HUES64 (cell line): Measurements from ENCODE around the gene PRSS33.

Experiments
- H3K27ac ChIP-seq: 2 replicates; pipeline ENCODE4 v1.7.0; 2013; ENCODE audit warnings: low read depth, low read length, inconsistent platforms
- H3K27me3 ChIP-seq: 2 replicates; pipeline ENCODE4 v1.6.1; 2013; ENCODE audit warnings: mild to moderate bottlenecking, low read length; ENCODE audit not compliant: insufficient read depth
- H3K36me3 ChIP-seq: 2 replicates; pipeline ENCODE4 v1.6.1; 2013; ENCODE audit warnings: mild to moderate bottlenecking, low read length; ENCODE audit not compliant: insufficient read depth
- H3K4me1 ChIP-seq: 2 replicates; pipeline ENCODE4 v1.6.1; 2013; ENCODE audit warnings: mild to moderate bottlenecking, low read length, moderate library complexity; ENCODE audit not compliant: insufficient read depth
- H3K4me3 ChIP-seq: 2 replicates; pipeline ENCODE4 v1.5.1; 2013; ENCODE audit warnings: mild to moderate bottlenecking, low read length, moderate library complexity
- H3K9ac ChIP-seq: 2 replicates; pipeline ENCODE4 v1.6.1; 2013; ENCODE audit warnings: mild to moderate bottlenecking, low read depth, low read length
- H3K9me3 ChIP-seq: 2 replicates; pipeline ENCODE4 v1.6.1; 2013; ENCODE audit warnings: low read depth, low read length; ENCODE audit not compliant: insufficient read depth
- WGBS: fragments of 150-250, 120-280 bp; methylation state at CpG from one replicate; pipeline ENCODE4 v1.1.7; 2013; ENCODE audit warnings: missing lambda C conversion rate; 5-methylcytosine and 5-hydroxymethylcytosine counted together

The PRSS33 gene

GRCh38 chr16:2827831-2828520 lies 40.6 kb upstream of the PRSS33 start:
- H3K9me3 ChIP-seq: no peaks in the 10 kb centered on the region
- H3K27ac ChIP-seq: no peak overlapping the region
- WGBS: 84% methylated on average over 14 of the region's 14 CpGs
- no peaks in the 10 kb centered on the region for H3K27me3 ChIP-seq
- no peaks in the 10 kb centered on the region for H3K36me3 ChIP-seq
- no peak overlapping the region for H3K4me3 ChIP-seq
- no peak overlapping the region for H3K9ac ChIP-seq
- no peaks in the 10 kb centered on the region for H3K4me1 ChIP-seq

DNA sequence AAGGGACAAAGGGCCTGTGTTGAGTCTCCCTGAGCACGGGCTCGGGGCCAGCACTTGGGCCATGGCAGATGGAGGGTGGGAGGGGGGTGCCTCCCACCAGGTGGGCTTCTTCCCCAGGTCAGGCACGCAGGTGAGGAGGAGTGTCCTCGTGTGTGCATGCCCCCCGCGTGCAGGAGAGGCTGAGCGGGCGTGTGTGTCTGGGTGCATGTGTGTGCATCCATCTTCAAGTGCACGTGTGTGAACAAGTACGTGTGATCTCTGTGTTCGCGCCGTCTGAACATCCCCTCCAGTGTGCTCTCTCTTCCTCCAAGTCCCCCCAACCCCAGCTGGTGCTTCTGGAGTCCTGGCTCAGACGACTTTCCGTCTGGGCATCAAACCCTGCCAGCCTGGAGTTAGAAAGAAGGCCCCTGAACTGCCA lies 40.0 kb upstream of the PRSS33 start:
- 91% methylated on average over 15 of the region's 15 CpGs for WGBS

GRCh38 chr16:2826591-2827373 lies 39.4 kb upstream of the PRSS33 start:
- no peak overlapping the region for H3K27ac ChIP-seq
- H3K36me3 ChIP-seq: no peaks in the 10 kb centered on the region
- H3K27me3 ChIP-seq: no peaks in the 10 kb centered on the region
- H3K4me1 ChIP-seq: no peaks in the 10 kb centered on the region
- WGBS: 84% methylated on average over 19 of the region's 19 CpGs
- no peak overlapping the region; the same call in 1 of the 2 replicates for H3K9ac ChIP-seq
- no peak overlapping the region for H3K4me3 ChIP-seq
- H3K9me3 ChIP-seq: no peaks in the 10 kb centered on the region

More for the DNA sequence above, 40.0 kb upstream of the PRSS33 start:
- Histone ChIP-seq H3K4me1 (no peaks in the 10 kb centered on the region), H3K27ac (no peak overlapping the region), H3K9ac (no peak overlapping the region), H3K27me3 (no peaks in the 10 kb centered on the region), H3K4me3 (no peak overlapping the region), H3K36me3 (no peaks in the 10 kb centered on the region), H3K9me3 (no peaks in the 10 kb centered on the region)

DNA sequence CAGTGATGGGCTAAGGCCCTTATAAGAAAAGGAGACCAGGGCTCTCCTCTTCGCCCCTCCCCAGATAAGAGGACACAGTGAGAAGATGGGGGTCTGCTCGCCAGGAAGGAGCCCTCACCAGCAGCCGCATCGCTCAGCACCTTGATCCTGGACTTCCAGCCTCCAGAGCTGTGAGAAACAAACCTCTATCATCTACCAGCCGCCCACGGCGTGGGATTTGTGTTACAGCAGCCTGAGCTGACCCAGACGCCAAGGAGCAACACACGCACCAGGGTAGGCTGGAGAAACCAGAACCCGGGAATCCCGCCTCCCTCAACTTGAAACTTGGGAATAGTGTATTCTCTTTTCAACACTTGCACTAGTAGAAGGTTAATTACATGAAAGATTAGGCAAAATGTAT lies 38.5 kb upstream of the PRSS33 start:
- 91% methylated on average over 10 of the region's 11 CpGs for WGBS
- no peak overlapping the region for H3K27ac ChIP-seq
- H3K4me1 ChIP-seq: no peaks in the 10 kb centered on the region
- H3K9ac ChIP-seq: no peak overlapping the region
- H3K27me3 ChIP-seq: no peaks in the 10 kb centered on the region
- no peaks in the 10 kb centered on the region for H3K36me3 ChIP-seq
- H3K9me3 ChIP-seq: no peaks in the 10 kb centered on the region
- H3K4me3 ChIP-seq: no peak overlapping the region

- no peaks in the 10 kb centered on the region for H3K27me3 ChIP-seq
- no peak overlapping the region for H3K9ac ChIP-seq
- no peak overlapping the region for H3K27ac ChIP-seq
- no peak overlapping the region for H3K4me3 ChIP-seq
- no peaks in the 10 kb centered on the region for H3K9me3 ChIP-seq
- no peaks in the 10 kb centered on the region for H3K36me3 ChIP-seq
- no peaks in the 10 kb centered on the region for H3K4me1 ChIP-seq
- WGBS: 89% methylated on average over 23 of the region's 26 CpGs
These were observed 37.8 kb upstream of the PRSS33 start for GRCh38 chr16:2825049-2825742.

GRCh38 chr16:2824626-2825025 lies 37.3 kb upstream of the PRSS33 start:
- H3K9me3 ChIP-seq: no peaks in the 10 kb centered on the region
- no peaks in the 10 kb centered on the region for H3K36me3 ChIP-seq
- no peak overlapping the region for H3K9ac ChIP-seq
- H3K4me3 ChIP-seq: no peak overlapping the region
- no peaks in the 10 kb centered on the region for H3K27me3 ChIP-seq
- WGBS: 87% methylated on average over 10 of the region's 10 CpGs
- H3K4me1 ChIP-seq: no peaks in the 10 kb centered on the region
- no peak overlapping the region for H3K27ac ChIP-seq

- H3K36me3 ChIP-seq: no peaks in the 10 kb centered on the region
- H3K9me3 ChIP-seq: no peaks in the 10 kb centered on the region
- H3K4me3 ChIP-seq: no peak overlapping the region
- H3K9ac ChIP-seq: no peak overlapping the region
- no peaks in the 10 kb centered on the region for H3K27me3 ChIP-seq
- WGBS: 84% methylated on average over 4 of the region's 4 CpGs
- no peak overlapping the region for H3K27ac ChIP-seq
- H3K4me1 ChIP-seq: no peaks in the 10 kb centered on the region
These were observed 35.1 kb upstream of the PRSS33 start for GRCh38 chr16:2822496-2822895.

- no peak overlapping the region for H3K9ac ChIP-seq
- no peak overlapping the region for H3K27ac ChIP-seq
- no peaks in the 10 kb centered on the region for H3K27me3 ChIP-seq
- 88% methylated on average over 8 of the region's 8 CpGs for WGBS
- H3K36me3 ChIP-seq: no peaks in the 10 kb centered on the region
- H3K9me3 ChIP-seq: no peaks in the 10 kb centered on the region
- no peaks in the 10 kb centered on the region for H3K4me1 ChIP-seq
- H3K4me3 ChIP-seq: no peak overlapping the region
These were observed 34.8 kb upstream of the PRSS33 start for GRCh38 chr16:2822158-2822495.

GRCh38 chr16:2821487-2822157 lies 34.3 kb upstream of the PRSS33 start:
- H3K4me1 ChIP-seq: no peaks in the 10 kb centered on the region
- H3K9me3 ChIP-seq: no peaks in the 10 kb centered on the region
- no peak overlapping the region for H3K27ac ChIP-seq
- no peak overlapping the region for H3K4me3 ChIP-seq
- H3K36me3 ChIP-seq: no peaks in the 10 kb centered on the region
- WGBS: 82% methylated on average over 9 of the region's 9 CpGs
- no peaks in the 10 kb centered on the region for H3K27me3 ChIP-seq
- H3K9ac ChIP-seq: no peak overlapping the region

DNA sequence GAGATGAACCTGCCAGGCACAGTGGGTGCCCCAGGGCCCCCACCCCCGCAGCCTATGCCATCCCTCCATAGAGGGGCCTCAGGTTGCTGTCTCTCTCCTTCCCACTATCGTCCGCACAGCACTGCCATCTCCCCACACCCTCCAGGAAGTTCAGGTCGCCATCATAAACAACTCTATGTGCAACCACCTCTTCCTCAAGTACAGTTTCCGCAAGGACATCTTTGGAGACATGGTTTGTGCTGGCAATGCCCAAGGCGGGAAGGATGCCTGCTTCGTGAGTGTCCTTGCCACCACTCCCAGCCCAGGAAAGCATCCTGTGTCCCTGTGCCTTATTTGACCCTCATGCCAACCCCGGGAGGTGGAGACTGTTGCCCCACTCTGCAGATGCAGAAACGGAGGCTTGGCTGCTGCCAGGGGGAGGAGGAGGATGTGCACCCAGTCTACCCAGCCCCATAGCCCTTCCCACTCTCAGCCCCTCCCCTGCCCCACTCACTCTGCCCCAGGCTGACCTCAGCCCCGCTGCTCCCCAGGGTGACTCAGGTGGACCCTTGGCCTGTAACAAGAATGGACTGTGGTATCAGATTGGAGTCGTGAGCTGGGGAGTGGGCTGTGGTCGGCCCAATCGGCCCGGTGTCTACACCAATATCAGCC lies 33.6 kb upstream of the PRSS33 start:
- H3K4me3 ChIP-seq: no peak overlapping the region
- H3K9ac ChIP-seq: no peak overlapping the region
- no peak overlapping the region for H3K27ac ChIP-seq
- no peaks in the 10 kb centered on the region for H3K36me3 ChIP-seq
- H3K9me3 ChIP-seq: no peaks in the 10 kb centered on the region
- H3K4me1 ChIP-seq: no peaks in the 10 kb centered on the region
- no peaks in the 10 kb centered on the region for H3K27me3 ChIP-seq
- WGBS: 89% methylated on average over 14 of the region's 14 CpGs
